Measurements from ENCODE around the gene NUBP2. TPM values are rescaled to one million over a fixed set of nuclear protein-coding genes. Genes with fewer than 3 reads are reported as not detected.

Gene NUBP2
- total and polyA plus RNA-seq, 10 of the 15 experiments (the other 5 are each of a cell fraction or from before 2014, with no cell fraction given), result 1.9 to 129 (median 51.7) TPM

GRCh38 chr16:1772908-1773702, 9.7 kb upstream of the NUBP2 start, which contains the start of gene MRPS34 (continued):
- TF ChIP-seq PKNOX1 (IDR thresholded peaks at IDR 0.05), result peak; percentile 44
- peak; percentile 98 for TF ChIP-seq ZBTB40 (IDR thresholded peaks at IDR 0.05; ENCODE audit: borderline replicate concordance)
- peak; percentile 76; the same call in 1 of the 2 replicates for TF ChIP-seq POLR2AphosphoS2 (IDR thresholded peaks at IDR 0.05; ENCODE audit: low read depth, low read length)
- peak; percentile 73 for TF ChIP-seq MYC (IDR thresholded peaks at IDR 0.05; ENCODE audit: insufficient read depth, insufficient read length, insufficient replicate concordance, low read length, severe bottlenecking)
- TF ChIP-seq BCL11A (IDR thresholded peaks at IDR 0.05; ENCODE audit: low read depth, low read length), result 0 out of 2 replicates have a peak, but pooled peaks have one; percentile 10
- no peak for TF ChIP-seq ETV6 (conservative IDR thresholded peaks at IDR 0.05 in 1 of 2, IDR thresholded peaks at IDR 0.05 in 1 of 2; ENCODE audit: borderline replicate concordance in 1 of 2, low read depth in 1 of 2)
- TF ChIP-seq JUNB (IDR thresholded peaks at IDR 0.05), result no peak
- TF ChIP-seq BCLAF1 (IDR thresholded peaks at IDR 0.05), result 0 out of 2 replicates have a peak, but pooled peaks have one; percentile 13
- TF ChIP-seq ZSCAN29 (IDR thresholded peaks at IDR 0.05), result no peak
- TF ChIP-seq CBX5 (IDR thresholded peaks at IDR 0.05; ENCODE audit: low read depth), result no peak
- peak; percentile 76; the same call in 1 of the 2 replicates for TF ChIP-seq POLR2AphosphoS5 (IDR thresholded peaks at IDR 0.05; ENCODE audit: low read length)
- no peak for TF ChIP-seq MTA2 (IDR thresholded peaks at IDR 0.05; ENCODE audit: low read depth)
- TF ChIP-seq CREM (IDR thresholded peaks at IDR 0.05; ENCODE audit: low read depth), result peak; percentile 55
- TF ChIP-seq CEBPB (IDR thresholded peaks at IDR 0.05; ENCODE audit: borderline replicate concordance in 1 of 2, low read depth in 2 of 2, low read length in 2 of 2), result no peak
- TF ChIP-seq SUPT20H (IDR thresholded peaks at IDR 0.05; ENCODE audit: borderline replicate concordance, control insufficient read depth, low read depth, low read length), result no peak
- TF ChIP-seq RB1 (IDR thresholded peaks at IDR 0.05; ENCODE audit: borderline replicate concordance), result peak; percentile 88; the same call in 1 of the 2 replicates
- peak; percentile 61 for TF ChIP-seq RUNX3 (IDR thresholded peaks at IDR 0.05; ENCODE audit: low read length)
- TF ChIP-seq MEF2B (IDR thresholded peaks at IDR 0.05; ENCODE audit: partially characterized antibody, poor library complexity, severe bottlenecking), result peak; percentile 26
